Cardiac muscle cell (in vitro differentiated cells and primary cell): ENCODE data around the gene BCL10. TPM values are rescaled to one million over a fixed set of nuclear protein-coding genes. Genes with fewer than 3 reads are reported as not detected.
A peak's percentile ranks its signal among the peaks of the same experiment; 100 is the strongest.

Experiments used
- DNase-seq, 2 donors: peaks; one replicate each; pipeline versions ENCODE4 v3.0.0 to v3.0.0-alpha.2; 2010 to 2017; ENCODE audit warnings: low read depth in 1 of 2, low spot score in 1 of 2
- H3K27ac ChIP-seq: fragments of 200-600 bp; sonication (generic); 2 replicates; pipeline ENCODE4 v1.5.1; 2016
- H3K27me3 ChIP-seq: fragments of 200-600 bp; sonication (generic); 2 replicates; pipeline ENCODE4 v1.6.0; 2016; ENCODE audit warnings: control low read depth
- H3K36me3 ChIP-seq: fragments of 200-600 bp; sonication (generic); 2 replicates; pipeline ENCODE4 v1.5.1; 2016; ENCODE audit warnings: control low read depth
- H3K4me1 ChIP-seq: fragments of 200-600 bp; sonication (generic); 2 replicates; pipeline ENCODE4 v1.8.1; 2017; ENCODE audit warnings: low read depth, mild to moderate bottlenecking, mixed run types
- H3K4me3 ChIP-seq: fragments of 200-600 bp; sonication (generic); 2 replicates; pipeline ENCODE4 v1.5.1; 2016; ENCODE audit warnings: mild to moderate bottlenecking
- H3K9me3 ChIP-seq: fragments of 200-600 bp; sonication (generic); 2 replicates; pipeline ENCODE4 v1.5.1; 2017; ENCODE audit warnings: low read depth, mild to moderate bottlenecking, control low read depth
- CTCF ChIP-seq: IDR thresholded peaks from 2 replicates; pipeline ENCODE4 v1.5.1; 2012; ENCODE audit warnings: low read depth, mild to moderate bottlenecking, low read length
- polyA plus RNA-seq: library from polyadenylated mRNA; unstranded; fragments of >200 nt; fragmentation: Nextera tagmentation; extraction: Ambion mirVana; gene quantifications from 2 replicates; pipeline ENCODE4 v1.2.1, GENCODE V29; 2016
- total RNA-seq: library from RNA; depleted of rRNA; stranded (reverse); fragments of >200 nt; gene quantifications from 2 replicates; pipeline ENCODE4 v1.2.3, GENCODE V29; 2016

The BCL10 gene
- total and polyA plus RNA-seq, 2 experiments from 2014 or later, result 11.7 to 12.8 TPM

GRCh38 chr1:85297855-85298629, 21.6 kb upstream of the BCL10 start:
- DNase-seq, result peak in 1 of 2 donors; percentile 96
- Histone ChIP-seq H3K27me3 (no peaks in the 10 kb centered on the region), H3K27ac (no peak overlapping the region), H3K36me3 (no peaks in the 10 kb centered on the region), H3K4me3 (no peak overlapping the region), H3K4me1 (no peaks in the 10 kb centered on the region), H3K9me3 (no peaks in the 10 kb centered on the region)
- no peak for TF ChIP-seq CTCF

- Histone ChIP-seq H3K4me3 (no peak overlapping the region), H3K27ac (no peak overlapping the region), H3K9me3 (no peaks in the 10 kb centered on the region), H3K4me1 (no peaks in the 10 kb centered on the region), H3K27me3 (no peaks in the 10 kb centered on the region), H3K36me3 (no peaks in the 10 kb centered on the region)
- TF ChIP-seq CTCF, result no peak
- no peak for DNase-seq
Measured at GRCh38 chr1:85297538-85297854, 21.1 kb upstream of the BCL10 start.

- Histone ChIP-seq H3K36me3 (no peaks in the 10 kb centered on the region), H3K9me3 (no peaks in the 10 kb centered on the region), H3K27ac (no peak overlapping the region), H3K4me3 (no peak overlapping the region), H3K4me1 (peaks cover under 1% of the 10 kb centered on the region), H3K27me3 (no peaks in the 10 kb centered on the region)
- no peak for TF ChIP-seq CTCF
- DNase-seq, result no peak
Measured at GRCh38 chr1:85296980-85297379, 20.5 kb upstream of the BCL10 start.

GRCh38 chr1:85295654-85296053, 19.2 kb upstream of the BCL10 start:
- TF ChIP-seq CTCF, result no peak
- H3K36me3 ChIP-seq, result no peaks in the 10 kb centered on the region
- no peak for DNase-seq
- H3K27me3 ChIP-seq, result no peaks in the 10 kb centered on the region
- peaks cover 12% of the 10 kb centered on the region for H3K4me1 ChIP-seq
- no peaks in the 10 kb centered on the region for H3K9me3 ChIP-seq
- H3K27ac ChIP-seq, result no peak overlapping the region
- H3K4me3 ChIP-seq, result no peak overlapping the region

- no peaks in the 10 kb centered on the region for H3K27me3 ChIP-seq
- TF ChIP-seq CTCF, result no peak
- H3K27ac ChIP-seq, result no peak overlapping the region
- H3K36me3 ChIP-seq, result no peaks in the 10 kb centered on the region
- H3K4me3 ChIP-seq, result no peak overlapping the region
- H3K9me3 ChIP-seq, result no peaks in the 10 kb centered on the region
- DNase-seq, result no peak
- peaks cover 19% of the 10 kb centered on the region for H3K4me1 ChIP-seq
Measured at GRCh38 chr1:85295006-85295431, 18.6 kb upstream of the BCL10 start.

GRCh38 chr1:85290826-85291225, 14.4 kb upstream of the BCL10 start:
- Histone ChIP-seq H3K27me3 (no peaks in the 10 kb centered on the region), H3K4me1 (peaks cover 28% of the 10 kb centered on the region), H3K27ac (peak overlapping the region; percentile 85), H3K36me3 (no peaks in the 10 kb centered on the region), H3K4me3 (no peak overlapping the region), H3K9me3 (no peaks in the 10 kb centered on the region)
- no peak for DNase-seq
- TF ChIP-seq CTCF, result no peak
